IMR-90 (cell line): Measurements from ENCODE around the gene CADM1. TPM values are rescaled to one million over a fixed set of nuclear protein-coding genes. Genes with fewer than 3 reads are reported as not detected.

Experiments
- ATAC-seq: fragments of 200-7000 bp; cut with Tn5 transposase; 2 replicates; pipeline ENCODE4 v1.9.1; 2020; ENCODE audit warnings: low read depth, mild to moderate bottlenecking, moderate library complexity
- BruUV-seq: library from RNA; stranded (reverse); fragments of 400-500 nt; replicated peaks from 2 replicates; lab custom pipeline; 2021; lab: Mats Ljungman, UMichigan
- CTCF ChIA-PET: fragments of 300-600 bp; formaldehyde crosslinking; extraction: SDS; loops from one replicate; lab custom pipeline; 2021; ENCODE audit warnings: antibody characterized with exemption; lab: Yijun Ruan, JAX
- POLR2A ChIA-PET: fragments of 300-600 bp; sonication (Branson Sonifier 250); formaldehyde crosslinking; loops from one replicate; lab custom pipeline; 2022; ENCODE audit warnings: antibody characterized with exemption; ENCODE audit not compliant: unreplicated experiment; lab: Charles Lee
- DNase-seq: peaks from one replicate; pipeline ENCODE4 v3.0.0; 2013
- H2AFZ ChIP-seq: replicated peaks from 2 replicates; pipeline ENCODE3; 2013; ENCODE audit warnings: low read length, mild to moderate bottlenecking; ENCODE audit not compliant: poor library complexity
- H2AK5ac ChIP-seq: 2 replicates; pipeline ENCODE4 v1.6.1; 2013; ENCODE audit warnings: low read depth, low read length, inconsistent platforms
- H2AK9ac ChIP-seq: replicated peaks from 2 replicates; pipeline ENCODE3; 2013; ENCODE audit warnings: mild to moderate bottlenecking, low read depth, low read length, moderate library complexity; ENCODE audit not compliant: poor library complexity
- H2BK120ac ChIP-seq: 2 replicates; pipeline ENCODE4 v1.6.1; 2013; ENCODE audit warnings: low read depth, low read length, inconsistent platforms
- H2BK15ac ChIP-seq: 3 replicates; pipeline ENCODE4 v1.6.1; 2013; ENCODE audit warnings: low read depth, low read length, inconsistent platforms
- H2BK20ac ChIP-seq: 2 replicates; pipeline ENCODE4 v1.6.1; 2013; ENCODE audit warnings: low read depth, mild to moderate bottlenecking, inconsistent platforms, low read length, moderate library complexity
- H2BK5ac ChIP-seq: 2 replicates; pipeline ENCODE4 v1.6.1; 2013; ENCODE audit warnings: mild to moderate bottlenecking, low read depth, low read length, inconsistent platforms; ENCODE audit not compliant: poor library complexity, severe bottlenecking
- H3K14ac ChIP-seq: replicated peaks from 2 replicates; pipeline ENCODE4 v1.6.1; 2013; ENCODE audit warnings: low read depth, low read length, inconsistent platforms
- H3K18ac ChIP-seq: 2 replicates; pipeline ENCODE4 v1.6.1; 2013; ENCODE audit warnings: low read depth, low read length, control low read depth
- H3K23ac ChIP-seq: 2 replicates; pipeline ENCODE4 v1.6.1; 2013; ENCODE audit warnings: low read depth, low read length, inconsistent platforms
- H3K27ac ChIP-seq: 2 replicates; pipeline ENCODE4 v1.5.1; 2013; ENCODE audit warnings: mild to moderate bottlenecking, control low read depth, low read length; ENCODE audit not compliant: insufficient read depth
- H3K27me3 ChIP-seq: 2 replicates; pipeline ENCODE4 v1.6.1; 2013; ENCODE audit warnings: low read length; ENCODE audit not compliant: control insufficient read depth, insufficient read depth
- H3K36me3 ChIP-seq: 2 replicates; pipeline ENCODE4 v1.6.1; 2013; ENCODE audit warnings: low read length, mixed read lengths; ENCODE audit not compliant: control insufficient read depth, insufficient read depth
- H3K4ac ChIP-seq: 2 replicates; pipeline ENCODE4 v1.6.1; 2013; ENCODE audit warnings: low read depth, low read length, inconsistent platforms
- H3K4me1 ChIP-seq: 2 replicates; pipeline ENCODE4 v1.6.1; 2013; ENCODE audit warnings: low read length, mixed read lengths; ENCODE audit not compliant: control insufficient read depth, insufficient read depth
- H3K4me2 ChIP-seq: 2 replicates; pipeline ENCODE4 v1.6.1; 2013; ENCODE audit warnings: low read depth, mild to moderate bottlenecking, control low read depth, low read length, moderate library complexity
- H3K4me3 ChIP-seq: 2 replicates; pipeline ENCODE4 v1.5.1; 2013; ENCODE audit warnings: low read depth, mild to moderate bottlenecking, control low read depth, low read length, moderate library complexity; ENCODE audit not compliant: insufficient read depth
- H3K56ac ChIP-seq: 2 replicates; pipeline ENCODE4 v1.6.1; 2013; ENCODE audit warnings: low read length, inconsistent platforms; ENCODE audit not compliant: insufficient read depth; ENCODE audit errors: extremely low read depth
- H3K79me1 ChIP-seq, 2 experiments: 2 replicates each; pipeline ENCODE4 v1.6.1; 2013; ENCODE audit warnings: low read length in 2 of 2, inconsistent platforms in 1 of 2, low read depth in 1 of 2
- H3K9ac ChIP-seq: 2 replicates; pipeline ENCODE4 v1.6.1; 2013; ENCODE audit warnings: low read depth, low read length, control low read depth
- H3K9me1 ChIP-seq: 2 replicates; pipeline ENCODE4 v1.6.1; 2013; ENCODE audit warnings: low read length, inconsistent platforms; ENCODE audit not compliant: insufficient read depth
- H3K9me3 ChIP-seq: 2 replicates; pipeline ENCODE4 v1.6.1; 2013; ENCODE audit warnings: low read length; ENCODE audit not compliant: control insufficient read depth, insufficient read depth
- H4K20me1 ChIP-seq: 2 replicates; pipeline ENCODE4 v1.6.1; 2013; ENCODE audit warnings: low read length, inconsistent platforms; ENCODE audit not compliant: insufficient read depth
- H4K5ac ChIP-seq: 2 replicates; pipeline ENCODE4 v1.6.1; 2013; ENCODE audit warnings: mild to moderate bottlenecking, low read depth, low read length, control low read depth
- H4K8ac ChIP-seq, 2 experiments: 2 replicates each; pipeline ENCODE4 v1.6.1; 2013; ENCODE audit warnings: low read depth in 2 of 2, low read length in 2 of 2, control low read depth in 1 of 2, inconsistent platforms in 1 of 2
- H4K91ac ChIP-seq: 2 replicates; pipeline ENCODE4 v1.6.1; 2013; ENCODE audit warnings: low read depth, low read length, inconsistent platforms; ENCODE audit not compliant: insufficient read depth
- CEBPB ChIP-seq: IDR thresholded peaks from 2 replicates; pipeline ENCODE4 v1.6.1; 2012; ENCODE audit warnings: low read depth, low read length, improper control_type of control experiment
- MAZ ChIP-seq: IDR thresholded peaks from 2 replicates; pipeline ENCODE4 v1.6.1; 2012; ENCODE audit warnings: low read depth, mild to moderate bottlenecking, low read length, improper control_type of control experiment, moderate library complexity, borderline replicate concordance
- RAD21 ChIP-seq: IDR thresholded peaks from 2 replicates; pipeline ENCODE4 v1.6.1; 2012; ENCODE audit warnings: low read length, improper control_type of control experiment
- SMC3 ChIP-seq: fragments of 150-350 bp; IDR thresholded peaks from 2 replicates; pipeline ENCODE4 v1.6.1; 2016; ENCODE audit warnings: low read depth, mild to moderate bottlenecking, antibody characterized with exemption, low read length, moderate library complexity
- WGBS, 2 experiments: methylation state at CpG; one replicate each; pipeline versions ENCODE4 v1.1.5 to v1.1.7; 2013; ENCODE audit warnings: missing lambda C conversion rate in 2 of 2; ENCODE audit not compliant: insufficient read length in 1 of 2; ENCODE audit errors: extremely low coverage in 2 of 2; 5-methylcytosine and 5-hydroxymethylcytosine counted together
- dilution Hi-C: fragments of 300-500 bp; cut with HindIII; formaldehyde crosslinking; loops from one replicate; pipeline ENCODE4 v1.14.3; 2018; ENCODE audit warnings: low sequenced_read_pairs; ENCODE audit not compliant: unreplicated experiment
- in situ Hi-C: fragments of 300-500 bp; cut with MboI; formaldehyde crosslinking; loops from 3 replicates; pipeline ENCODE4 v1.14.3; 2019; ENCODE audit warnings: low sequenced_read_pairs, inconsistent platforms, mixed read lengths
- intact Hi-C: fragments of 100-400 bp; cut with micrococcal nuclease; formaldehyde crosslinking; loops from 2 replicates; pipeline ENCODE4 v1.10.0; 2022
- polyA plus RNA-seq, 3 experiments: library from polyadenylated mRNA; depleted of rRNA; stranded (reverse); fragments of >200 nt; gene quantifications; 2 replicates each; pipeline ENCODE4 v1.2.3, GENCODE V29; 2012; ENCODE audit warnings: low replicate concordance in 1 of 3
- total RNA-seq: library from RNA; depleted of rRNA; stranded (reverse); fragments of >200 nt; gene quantifications from 2 replicates; pipeline ENCODE4 v1.2.3, GENCODE V29; 2012

Gene CADM1
- total and polyA plus RNA-seq, 2 of the 4 experiments (the other 2 are of a cell fraction): 28.8 to 77.1 TPM

DNA sequence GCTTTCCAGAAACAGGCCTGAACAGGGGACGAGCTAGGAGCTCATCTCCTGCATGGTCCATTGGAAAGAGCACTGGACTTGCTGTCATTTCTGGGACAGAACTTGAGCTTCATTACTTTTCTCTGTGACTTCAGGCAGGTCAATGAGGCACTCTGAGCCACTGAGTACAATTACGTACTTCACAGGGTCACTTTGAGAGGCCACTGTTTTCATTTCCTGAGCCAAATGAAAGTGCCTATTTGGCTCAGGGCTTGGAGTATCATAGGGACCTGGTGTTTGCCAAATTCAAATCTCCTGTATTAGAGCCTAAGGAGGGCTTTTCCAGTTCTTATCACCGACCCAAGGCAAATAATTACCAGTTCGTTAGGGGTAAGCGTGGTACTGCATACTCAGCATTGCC, 319.3 kb downstream of the CADM1 start:
- Histone ChIP-seq H3K4me3 (no peak overlapping the region), H2BK120ac (no peak overlapping the region), H4K5ac (no peak overlapping the region), H3K27me3 (no peaks in the 10 kb centered on the region), H3K14ac (no peak overlapping the region), H3K79me1 (no peaks in the 10 kb centered on the region), H3K56ac (no peak overlapping the region), H2BK15ac (no peak overlapping the region), H4K20me1 (no peaks in the 10 kb centered on the region), H3K4me2 (no peak overlapping the region), H3K23ac (no peak overlapping the region), H4K91ac (no peak overlapping the region), H3K9me3 (no peaks in the 10 kb centered on the region), H2AK5ac (no peak overlapping the region), H2BK20ac (no peak overlapping the region), H3K18ac (no peak overlapping the region), H2AK9ac (no peak overlapping the region), H3K9me1 (no peaks in the 10 kb centered on the region), H4K8ac (no peak overlapping the region), H3K4ac (no peak overlapping the region), H3K36me3 (no peaks in the 10 kb centered on the region), H3K4me1 (no peaks in the 10 kb centered on the region), H2BK5ac (no peak overlapping the region), H2AFZ (no peak overlapping the region), H3K27ac (no peak overlapping the region), H3K9ac (no peak overlapping the region)
- DNase-seq (no peak), ATAC-seq (no peak)
- dilution Hi-C loops (no loop called here), in situ Hi-C loops (no loop called here), intact Hi-C loops (no loop called here)
- TF ChIP-seq SMC3 (no peak), CEBPB (no peak), MAZ (no peak), RAD21 (no peak)
- ChIA-PET CTCF (no interaction called here), POLR2A (no interaction called here)
- WGBS, 2 experiments: 80% methylated on average over 1 of the region's 5 CpGs; no CpG with 5 or more reads in 1 of the 2 experiments
- no TSS peak for BruUV-seq
